IPS-11a (cell line): ENCODE measurements around the gene OR4M1.
"Not testable (repeated sequence)": the region's sequence is repeated elsewhere in the genome, so short reads cannot be mapped to it uniquely, and the experiment has no call there.

ENCODE experiments used
- H3K4me3 ChIP-seq: one replicate; pipeline ENCODE4 v1.5.1; 2013; ENCODE audit warnings: low read depth, low read length, control low read depth

The OR4M1 gene

DNA sequence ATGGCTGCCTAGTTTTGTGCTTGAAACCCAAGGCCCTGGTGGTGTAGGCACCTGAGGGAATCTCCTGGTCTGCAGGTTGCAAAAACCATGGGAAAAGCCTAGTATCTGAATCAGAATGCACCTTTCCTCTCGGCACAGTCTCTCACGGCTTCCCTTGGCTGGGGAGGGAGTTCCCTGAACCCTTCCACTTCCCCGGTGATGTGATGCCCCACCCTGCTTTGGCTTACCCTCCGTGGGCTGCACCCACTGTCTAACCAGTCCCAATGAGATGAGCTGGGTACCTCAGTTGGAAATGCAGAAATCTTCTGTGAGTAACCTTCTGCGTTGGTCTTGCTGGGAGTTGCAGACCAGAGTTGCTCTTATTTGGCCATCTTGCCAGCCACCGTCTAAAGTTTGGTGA lies 47.7 kb downstream of the OR4M1 start:
- H3K4me3 ChIP-seq, result not testable (repeated sequence)

DNA sequence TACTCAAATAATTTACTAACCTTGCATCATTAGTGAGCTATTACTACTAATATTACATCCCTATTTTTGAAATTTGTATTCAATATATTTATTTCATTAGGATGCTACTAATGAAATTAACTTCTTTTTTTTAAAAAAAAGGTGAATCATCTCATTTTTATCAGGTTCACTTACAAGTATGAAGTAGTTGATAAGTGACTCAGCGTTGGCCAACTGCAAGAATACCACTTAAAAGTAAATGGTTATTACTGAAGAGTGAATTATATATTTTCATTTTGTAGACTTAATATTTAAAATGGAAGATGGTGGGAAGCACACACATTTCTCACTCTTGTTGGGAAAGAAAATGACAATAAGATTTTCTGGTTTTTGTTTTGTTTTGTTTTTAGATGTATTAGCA lies 49.9 kb downstream of the OR4M1 start:
- H3K4me3 ChIP-seq, result no peak overlapping the region

DNA sequence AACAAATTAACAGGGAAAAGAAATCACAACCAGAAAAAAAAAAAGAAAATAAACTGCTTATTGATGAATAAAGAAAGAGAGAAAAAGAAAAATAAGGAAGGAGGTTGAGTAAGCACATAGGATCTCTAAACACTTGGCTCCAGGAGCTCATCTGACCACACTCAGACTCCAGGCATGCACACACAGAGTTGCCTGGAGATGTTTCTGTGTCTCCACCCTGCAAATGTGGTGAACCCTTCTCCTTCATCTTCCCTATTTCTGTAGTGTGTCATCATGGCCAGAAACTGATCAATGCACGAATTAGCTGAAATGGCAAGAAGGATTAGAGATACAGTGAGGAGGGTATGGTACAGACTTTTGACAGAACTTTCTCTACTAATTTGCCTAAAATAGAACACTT lies 50.5 kb downstream of the OR4M1 start:
- no peak overlapping the region for H3K4me3 ChIP-seq

DNA sequence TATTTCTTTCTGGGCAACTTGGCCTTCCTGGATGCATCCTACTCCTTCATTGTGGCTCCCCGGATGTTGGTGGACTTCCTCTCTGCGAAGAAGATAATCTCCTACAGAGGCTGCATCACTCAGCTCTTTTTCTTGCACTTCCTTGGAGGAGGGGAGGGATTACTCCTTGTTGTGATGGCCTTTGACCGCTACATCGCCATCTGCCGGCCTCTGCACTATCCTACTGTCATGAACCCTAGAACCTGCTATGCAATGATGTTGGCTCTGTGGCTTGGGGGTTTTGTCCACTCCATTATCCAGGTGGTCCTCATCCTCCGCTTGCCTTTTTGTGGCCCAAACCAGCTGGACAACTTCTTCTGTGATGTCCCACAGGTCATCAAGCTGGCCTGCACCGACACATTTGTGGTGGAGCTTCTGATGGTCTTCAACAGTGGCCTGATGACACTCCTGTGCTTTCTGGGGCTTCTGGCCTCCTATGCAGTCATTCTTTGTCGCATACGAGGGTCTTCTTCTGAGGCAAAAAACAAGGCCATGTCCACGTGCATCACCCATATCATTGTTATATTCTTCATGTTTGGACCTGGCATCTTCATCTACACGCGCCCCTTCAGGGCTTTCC lies 54.4 kb downstream of the OR4M1 start:
- H3K4me3 ChIP-seq, result not testable (repeated sequence)

DNA sequence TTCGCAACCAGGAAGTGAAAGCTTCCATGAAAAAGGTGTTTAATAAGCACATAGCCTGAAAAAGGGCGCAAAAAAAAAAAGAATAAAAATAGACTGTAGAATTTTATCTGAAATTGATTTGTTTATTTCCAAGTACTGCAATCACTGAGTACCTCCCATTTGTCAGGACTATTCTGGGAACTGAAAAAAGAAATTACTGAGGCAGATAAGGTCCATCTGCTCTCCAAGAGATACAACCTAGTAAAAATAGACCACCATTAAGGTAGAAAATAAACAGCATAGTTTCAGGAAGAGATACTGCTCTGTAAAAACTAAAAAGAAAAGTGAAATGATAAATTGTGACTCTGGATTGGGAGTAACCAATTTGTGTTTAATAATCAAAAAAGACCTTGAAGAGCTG lies 55.0 kb downstream of the OR4M1 start:
- no peak overlapping the region for H3K4me3 ChIP-seq
